Stimulated activated naive B cell treated with anti-CD40 and anti-IgM and Interleukin-4, amounts not matched to agents 10 μg/mL and 1 μg/mL and 100 μg/mL, for 72 hours (primary cell): ENCODE measurements around the gene SLIRP.
A peak's percentile ranks its signal among the peaks of the same experiment; 100 is the strongest.

ENCODE experiments used
- ATAC-seq, 2 donors: fragments of 150-1000 bp; cut with Tn5 transposase; replicated peaks; 2 replicates each; pipeline ENCODE4 v1.10.0; 2021; ENCODE audit warnings: moderate library complexity in 1 of 2
- DNase-seq: peaks from one replicate; pipeline ENCODE4 v3.0.0; 2021
- H3K27ac Mint-ChIP-seq: one replicate; pipeline ENCODE4 v1.8.0; 2022; ENCODE audit warnings: mild to moderate bottlenecking, mixed read lengths
- H3K27me3 Mint-ChIP-seq, 2 donors: one replicate each; pipeline ENCODE4 v1.8.0; 2022; ENCODE audit warnings: mixed read lengths in 2 of 2
- H3K36me3 Mint-ChIP-seq, 2 donors: one replicate each; pipeline ENCODE4 v1.8.0; 2022; ENCODE audit warnings: mixed read lengths in 2 of 2, mild to moderate bottlenecking in 1 of 2
- H3K4me1 Mint-ChIP-seq, 2 donors: one replicate each; pipeline ENCODE4 v1.8.0; 2022; ENCODE audit warnings: mixed read lengths in 2 of 2, mild to moderate bottlenecking in 1 of 2
- H3K4me3 Mint-ChIP-seq, 2 donors: one replicate each; pipeline ENCODE4 v1.8.0; 2022; ENCODE audit warnings: mild to moderate bottlenecking in 2 of 2, mixed read lengths in 2 of 2, moderate library complexity in 1 of 2
- H3K9me3 Mint-ChIP-seq, 2 donors: one replicate each; pipeline ENCODE4 v1.8.0; 2022; ENCODE audit warnings: mixed read lengths in 2 of 2, mild to moderate bottlenecking in 1 of 2

SLIRP gene

DNA sequence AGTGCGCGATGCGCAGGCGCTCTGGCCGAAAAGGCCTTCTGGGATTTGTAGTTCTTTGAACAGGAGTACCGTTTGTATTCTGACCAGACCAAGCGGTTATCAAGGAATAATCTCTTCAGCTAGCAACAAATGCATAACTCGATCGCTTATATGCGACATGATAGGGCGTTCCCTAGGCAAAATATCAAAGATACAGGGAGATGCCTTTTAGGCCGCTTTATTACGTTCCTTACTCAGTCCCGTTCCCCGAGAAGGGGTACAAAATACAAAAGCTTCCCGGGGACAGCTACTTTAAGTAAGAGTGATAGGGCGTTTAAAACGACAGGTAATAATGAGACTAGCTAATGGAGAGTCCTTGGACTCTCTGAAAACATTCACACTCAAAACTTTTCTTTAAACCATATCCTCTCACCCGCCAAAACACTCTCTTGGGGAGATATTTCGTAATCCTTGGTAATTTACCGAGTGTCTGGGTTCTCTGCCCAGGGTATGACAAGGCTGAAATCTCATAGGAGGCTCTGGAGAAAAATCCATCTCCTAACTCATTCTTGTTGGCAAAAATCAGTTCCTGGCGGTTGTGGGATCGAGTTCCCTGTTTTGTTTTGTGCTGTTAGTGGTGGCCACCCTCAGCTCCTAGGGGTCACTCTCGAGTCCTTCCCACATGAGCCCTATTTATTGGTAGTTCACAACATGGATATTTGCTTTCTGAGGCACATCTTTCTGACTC is 53.5 kb downstream of the SLIRP start:
- Mint-ChIP-seq H3K9me3 (no peaks in the 10 kb centered on the region), H3K4me3 (peak overlapping the region; percentile 94 to 96), H3K27ac (peak overlapping the region; percentile 99), H3K36me3 (peaks cover 12 to 14% of the 10 kb centered on the region in 2 donors), H3K27me3 (no peaks in the 10 kb centered on the region), H3K4me1 (peaks cover 17 to 24% of the 10 kb centered on the region in 2 donors)
- ATAC-seq (peak; percentile 15 to 22), DNase-seq (no peak)

DNA sequence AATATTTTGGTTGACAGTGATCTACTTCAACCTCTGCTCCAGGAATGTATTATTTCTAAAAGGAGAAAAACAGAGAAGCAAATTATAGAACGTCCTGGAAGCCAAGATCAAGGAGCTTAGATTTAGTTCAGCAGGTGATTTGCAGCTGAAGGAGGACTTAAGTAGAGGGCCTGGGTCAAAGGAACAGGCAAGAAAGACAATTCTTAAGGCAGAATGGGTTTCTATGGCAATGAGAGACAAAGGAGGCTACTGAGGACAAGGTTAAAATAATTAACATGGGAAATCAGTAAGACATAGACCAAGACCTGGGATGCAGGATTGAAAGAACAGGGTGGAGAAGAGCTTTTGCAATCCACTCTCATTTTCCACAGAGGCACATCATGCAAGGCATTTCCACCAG is 55.4 kb downstream of the SLIRP start:
- H3K4me3 Mint-ChIP-seq = no peak overlapping the region
- H3K36me3 Mint-ChIP-seq = peaks cover 5 to 7% of the 10 kb centered on the region in 2 donors
- no peak overlapping the region for H3K27ac Mint-ChIP-seq
- ATAC-seq (no peak), DNase-seq (no peak)
- H3K9me3 Mint-ChIP-seq = no peaks in the 10 kb centered on the region
- H3K4me1 Mint-ChIP-seq = peaks cover 10 to 12% of the 10 kb centered on the region in 2 donors
- no peaks in the 10 kb centered on the region for H3K27me3 Mint-ChIP-seq

DNA sequence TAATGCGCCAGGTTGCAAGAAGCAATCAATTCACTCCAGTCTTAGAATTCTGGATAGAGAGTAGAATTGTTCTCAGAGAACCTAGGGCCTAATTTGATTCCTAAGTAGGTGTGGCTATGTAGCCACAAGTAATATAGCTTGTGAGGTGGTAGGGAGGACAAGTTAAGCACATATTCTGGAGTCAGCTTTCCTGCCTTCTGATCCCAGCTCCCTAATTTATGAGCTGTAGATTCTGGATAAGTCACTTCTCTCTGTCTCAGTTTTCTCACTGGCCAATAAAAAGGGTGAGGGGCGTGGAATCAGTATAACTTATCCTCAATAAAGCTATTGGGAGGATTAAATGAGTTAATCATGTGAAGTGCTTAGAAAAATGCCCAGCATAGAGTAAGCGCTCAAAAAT is 56.1 kb downstream of the SLIRP start:
- Mint-ChIP-seq H3K36me3 (peaks cover 0 to under 1% of the 10 kb centered on the region in 2 donors), H3K4me3 (no peak overlapping the region), H3K9me3 (no peaks in the 10 kb centered on the region), H3K27ac (no peak overlapping the region), H3K4me1 (peaks cover 4 to 6% of the 10 kb centered on the region in 2 donors), H3K27me3 (no peaks in the 10 kb centered on the region)
- ATAC-seq = no peak
- DNase-seq = no peak
